IMR-90 (cell line): ENCODE results near the gene UBE3B. TPM values are rescaled to one million over a fixed set of nuclear protein-coding genes. Genes with fewer than 3 reads are reported as not detected.

Experiments
- ATAC-seq: fragments of 200-7000 bp; cut with Tn5 transposase; 2 replicates; pipeline ENCODE4 v1.9.1; 2020; ENCODE audit warnings: low read depth, mild to moderate bottlenecking, moderate library complexity
- BruUV-seq: library from RNA; stranded (reverse); fragments of 400-500 nt; replicated peaks from 2 replicates; lab custom pipeline; 2021; lab: Mats Ljungman, UMichigan
- CTCF ChIA-PET: fragments of 300-600 bp; formaldehyde crosslinking; extraction: SDS; loops from one replicate; lab custom pipeline; 2021; ENCODE audit warnings: antibody characterized with exemption; lab: Yijun Ruan, JAX
- POLR2A ChIA-PET: fragments of 300-600 bp; sonication (Branson Sonifier 250); formaldehyde crosslinking; loops from one replicate; lab custom pipeline; 2022; ENCODE audit warnings: antibody characterized with exemption; ENCODE audit not compliant: unreplicated experiment; lab: Charles Lee
- DNase-seq: peaks from one replicate; pipeline ENCODE4 v3.0.0; 2013
- H2AFZ ChIP-seq: replicated peaks from 2 replicates; pipeline ENCODE3; 2013; ENCODE audit warnings: low read length, mild to moderate bottlenecking; ENCODE audit not compliant: poor library complexity
- H2AK5ac ChIP-seq: 2 replicates; pipeline ENCODE4 v1.6.1; 2013; ENCODE audit warnings: low read depth, low read length, inconsistent platforms
- H2AK9ac ChIP-seq: replicated peaks from 2 replicates; pipeline ENCODE3; 2013; ENCODE audit warnings: mild to moderate bottlenecking, low read depth, low read length, moderate library complexity; ENCODE audit not compliant: poor library complexity
- H2BK120ac ChIP-seq: 2 replicates; pipeline ENCODE4 v1.6.1; 2013; ENCODE audit warnings: low read depth, low read length, inconsistent platforms
- H2BK15ac ChIP-seq: 3 replicates; pipeline ENCODE4 v1.6.1; 2013; ENCODE audit warnings: low read depth, low read length, inconsistent platforms
- H2BK20ac ChIP-seq: 2 replicates; pipeline ENCODE4 v1.6.1; 2013; ENCODE audit warnings: low read depth, mild to moderate bottlenecking, inconsistent platforms, low read length, moderate library complexity
- H2BK5ac ChIP-seq: 2 replicates; pipeline ENCODE4 v1.6.1; 2013; ENCODE audit warnings: mild to moderate bottlenecking, low read depth, low read length, inconsistent platforms; ENCODE audit not compliant: poor library complexity, severe bottlenecking
- H3K14ac ChIP-seq: replicated peaks from 2 replicates; pipeline ENCODE4 v1.6.1; 2013; ENCODE audit warnings: low read depth, low read length, inconsistent platforms
- H3K18ac ChIP-seq: 2 replicates; pipeline ENCODE4 v1.6.1; 2013; ENCODE audit warnings: low read depth, low read length, control low read depth
- H3K23ac ChIP-seq: 2 replicates; pipeline ENCODE4 v1.6.1; 2013; ENCODE audit warnings: low read depth, low read length, inconsistent platforms
- H3K27ac ChIP-seq: 2 replicates; pipeline ENCODE4 v1.5.1; 2013; ENCODE audit warnings: mild to moderate bottlenecking, control low read depth, low read length; ENCODE audit not compliant: insufficient read depth
- H3K27me3 ChIP-seq: 2 replicates; pipeline ENCODE4 v1.6.1; 2013; ENCODE audit warnings: low read length; ENCODE audit not compliant: control insufficient read depth, insufficient read depth
- H3K36me3 ChIP-seq: 2 replicates; pipeline ENCODE4 v1.6.1; 2013; ENCODE audit warnings: low read length, mixed read lengths; ENCODE audit not compliant: control insufficient read depth, insufficient read depth
- H3K4ac ChIP-seq: 2 replicates; pipeline ENCODE4 v1.6.1; 2013; ENCODE audit warnings: low read depth, low read length, inconsistent platforms
- H3K4me1 ChIP-seq: 2 replicates; pipeline ENCODE4 v1.6.1; 2013; ENCODE audit warnings: low read length, mixed read lengths; ENCODE audit not compliant: control insufficient read depth, insufficient read depth
- H3K4me2 ChIP-seq: 2 replicates; pipeline ENCODE4 v1.6.1; 2013; ENCODE audit warnings: low read depth, mild to moderate bottlenecking, control low read depth, low read length, moderate library complexity
- H3K4me3 ChIP-seq: 2 replicates; pipeline ENCODE4 v1.5.1; 2013; ENCODE audit warnings: low read depth, mild to moderate bottlenecking, control low read depth, low read length, moderate library complexity; ENCODE audit not compliant: insufficient read depth
- H3K56ac ChIP-seq: 2 replicates; pipeline ENCODE4 v1.6.1; 2013; ENCODE audit warnings: low read length, inconsistent platforms; ENCODE audit not compliant: insufficient read depth; ENCODE audit errors: extremely low read depth
- H3K79me1 ChIP-seq, 2 experiments: 2 replicates each; pipeline ENCODE4 v1.6.1; 2013; ENCODE audit warnings: low read length in 2 of 2, inconsistent platforms in 1 of 2, low read depth in 1 of 2
- H3K9ac ChIP-seq: 2 replicates; pipeline ENCODE4 v1.6.1; 2013; ENCODE audit warnings: low read depth, low read length, control low read depth
- H3K9me1 ChIP-seq: 2 replicates; pipeline ENCODE4 v1.6.1; 2013; ENCODE audit warnings: low read length, inconsistent platforms; ENCODE audit not compliant: insufficient read depth
- H3K9me3 ChIP-seq: 2 replicates; pipeline ENCODE4 v1.6.1; 2013; ENCODE audit warnings: low read length; ENCODE audit not compliant: control insufficient read depth, insufficient read depth
- H4K20me1 ChIP-seq: 2 replicates; pipeline ENCODE4 v1.6.1; 2013; ENCODE audit warnings: low read length, inconsistent platforms; ENCODE audit not compliant: insufficient read depth
- H4K5ac ChIP-seq: 2 replicates; pipeline ENCODE4 v1.6.1; 2013; ENCODE audit warnings: mild to moderate bottlenecking, low read depth, low read length, control low read depth
- H4K8ac ChIP-seq, 2 experiments: 2 replicates each; pipeline ENCODE4 v1.6.1; 2013; ENCODE audit warnings: low read depth in 2 of 2, low read length in 2 of 2, control low read depth in 1 of 2, inconsistent platforms in 1 of 2
- H4K91ac ChIP-seq: 2 replicates; pipeline ENCODE4 v1.6.1; 2013; ENCODE audit warnings: low read depth, low read length, inconsistent platforms; ENCODE audit not compliant: insufficient read depth
- MAZ ChIP-seq: IDR thresholded peaks from 2 replicates; pipeline ENCODE4 v1.6.1; 2012; ENCODE audit warnings: low read depth, mild to moderate bottlenecking, low read length, improper control_type of control experiment, moderate library complexity, borderline replicate concordance
- POLR2A ChIP-seq: IDR thresholded peaks from 2 replicates; pipeline ENCODE4 v1.6.1; 2012; ENCODE audit warnings: mild to moderate bottlenecking, low read depth, low read length
- RAD21 ChIP-seq: IDR thresholded peaks from 2 replicates; pipeline ENCODE4 v1.6.1; 2012; ENCODE audit warnings: low read length, improper control_type of control experiment
- WGBS, 2 experiments: methylation state at CpG; one replicate each; pipeline versions ENCODE4 v1.1.5 to v1.1.7; 2013; ENCODE audit warnings: missing lambda C conversion rate in 2 of 2; ENCODE audit not compliant: insufficient read length in 1 of 2; ENCODE audit errors: extremely low coverage in 2 of 2; 5-methylcytosine and 5-hydroxymethylcytosine counted together
- dilution Hi-C: fragments of 300-500 bp; cut with HindIII; formaldehyde crosslinking; loops from one replicate; pipeline ENCODE4 v1.14.3; 2018; ENCODE audit warnings: low sequenced_read_pairs; ENCODE audit not compliant: unreplicated experiment
- in situ Hi-C: fragments of 300-500 bp; cut with MboI; formaldehyde crosslinking; loops from 3 replicates; pipeline ENCODE4 v1.14.3; 2019; ENCODE audit warnings: low sequenced_read_pairs, inconsistent platforms, mixed read lengths
- intact Hi-C: fragments of 100-400 bp; cut with micrococcal nuclease; formaldehyde crosslinking; loops from 2 replicates; pipeline ENCODE4 v1.10.0; 2022
- polyA plus RNA-seq, 3 experiments: library from polyadenylated mRNA; depleted of rRNA; stranded (reverse); fragments of >200 nt; gene quantifications; 2 replicates each; pipeline ENCODE4 v1.2.3, GENCODE V29; 2012; ENCODE audit warnings: low replicate concordance in 1 of 3
- total RNA-seq: library from RNA; depleted of rRNA; stranded (reverse); fragments of >200 nt; gene quantifications from 2 replicates; pipeline ENCODE4 v1.2.3, GENCODE V29; 2012

UBE3B gene
- total and polyA plus RNA-seq, 2 of the 4 experiments (the other 2 are of a cell fraction): 18.8 to 24.9 TPM

- in situ Hi-C loops: no loop called here
- no peak overlapping the region for H2AK5ac ChIP-seq
- no peaks in the 10 kb centered on the region for H3K27me3 ChIP-seq
- no peak overlapping the region for H4K91ac ChIP-seq
- ChIA-PET CTCF (no interaction called here), POLR2A (no interaction called here)
- WGBS, 2 experiments: 71% methylated on average over 2 of the region's 7 CpGs; no CpG with 5 or more reads in 1 of the 2 experiments
- H2BK20ac ChIP-seq: no peak overlapping the region
- no peak overlapping the region for H3K27ac ChIP-seq
- H3K23ac ChIP-seq: no peak overlapping the region
- H3K4me2 ChIP-seq: no peak overlapping the region
- intact Hi-C loops: no loop called here
- no peak overlapping the region for H4K8ac ChIP-seq
- no peak overlapping the region for H2BK15ac ChIP-seq
- peaks cover 2% of the 10 kb centered on the region; the same call in 1 of the 2 replicates for H3K4me1 ChIP-seq
- no peak overlapping the region for H3K56ac ChIP-seq
- TF ChIP-seq MAZ (no peak), POLR2A (no peak), RAD21 (no peak)
- H3K9me3 ChIP-seq: no peaks in the 10 kb centered on the region
- H3K4me3 ChIP-seq: no peak overlapping the region
- H2BK120ac ChIP-seq: no peak overlapping the region
- peaks cover 45% of the 10 kb centered on the region for H3K36me3 ChIP-seq
- H3K9ac ChIP-seq: no peak overlapping the region
- no peak overlapping the region for H4K5ac ChIP-seq
- no peak overlapping the region for H2AK9ac ChIP-seq
- H3K79me1 ChIP-seq: peaks cover 0 to 3% of the 10 kb centered on the region in 2 experiments; a peak in 1 of 4 replicates
- no peak overlapping the region for H2AFZ ChIP-seq
- no peak overlapping the region for H3K4ac ChIP-seq
- no peak overlapping the region for H3K14ac ChIP-seq
- H2BK5ac ChIP-seq: no peak overlapping the region
- H3K9me1 ChIP-seq: no peaks in the 10 kb centered on the region
- no peak for DNase-seq
- ATAC-seq: no peak
- H3K18ac ChIP-seq: no peak overlapping the region
- dilution Hi-C loops: no loop called here
- H4K20me1 ChIP-seq: no peaks in the 10 kb centered on the region
- no TSS peak for BruUV-seq
These were observed 17.0 kb downstream of the UBE3B start for GRCh38 chr12:109494348-109494881.
